GM21360 (cell line): Measurements from ENCODE around the gene CCN5.
"Not testable (repeated sequence)": the region's sequence is repeated elsewhere in the genome, so short reads cannot be mapped to it uniquely, and the experiment has no call there.

ENCODE experiments used
- ATAC-seq: cut with Tn5 transposase; IDR thresholded peaks from one replicate; pipeline ENCODE4 v1.9.1; 2021; ENCODE audit warnings: mild to moderate bottlenecking, moderate library complexity; ENCODE audit not compliant: unreplicated experiment

The CCN5 gene

DNA sequence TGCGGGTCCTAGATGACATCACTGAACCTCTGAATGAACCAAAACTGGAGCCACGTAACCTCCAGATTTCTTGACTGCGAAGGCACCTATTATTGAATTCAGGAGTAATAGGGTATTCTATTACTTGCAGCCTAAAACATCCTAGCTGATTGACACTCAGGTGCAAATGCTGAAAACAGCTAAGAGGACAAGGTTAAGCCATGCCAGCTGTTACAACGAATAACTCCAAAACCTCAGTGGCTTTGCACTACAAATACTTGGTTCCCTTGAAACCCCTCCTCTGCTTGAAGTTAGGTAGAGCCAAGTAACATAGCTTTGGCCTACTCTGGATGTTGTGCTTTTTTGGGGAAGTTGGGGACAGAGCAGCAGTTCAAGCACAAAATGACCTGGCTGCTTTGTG is 21.0 kb upstream of the CCN5 start:
- ATAC-seq = no peak

GRCh38 chr20:44695295-44695673 is 19.9 kb upstream of the CCN5 start:
- ATAC-seq = no peak

- no peak for ATAC-seq
These were observed 19.4 kb upstream of the CCN5 start for GRCh38 chr20:44695674-44696300.

- ATAC-seq = no peak
These were observed 18.9 kb upstream of the CCN5 start for GRCh38 chr20:44696315-44696714.

DNA sequence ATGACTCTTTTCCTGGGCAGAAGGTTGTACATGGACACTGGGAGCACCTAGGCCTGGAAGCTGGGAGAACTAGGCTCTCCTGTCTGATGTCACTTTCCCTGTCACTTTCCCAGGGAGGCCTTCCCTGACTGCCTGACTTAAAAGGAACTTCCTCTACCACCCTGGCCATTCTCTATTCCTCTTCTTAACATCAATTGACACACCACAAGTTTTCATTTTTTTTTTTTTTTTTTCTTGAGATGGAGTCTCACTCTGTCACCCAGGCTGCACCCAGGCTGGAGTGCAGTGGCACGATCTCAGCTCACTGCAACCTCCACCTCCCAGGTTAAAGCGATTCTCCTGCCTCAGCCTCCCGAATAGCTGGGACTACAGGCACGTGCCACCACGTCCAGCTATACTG is 18.1 kb upstream of the CCN5 start:
- ATAC-seq = not testable (repeated sequence)

DNA sequence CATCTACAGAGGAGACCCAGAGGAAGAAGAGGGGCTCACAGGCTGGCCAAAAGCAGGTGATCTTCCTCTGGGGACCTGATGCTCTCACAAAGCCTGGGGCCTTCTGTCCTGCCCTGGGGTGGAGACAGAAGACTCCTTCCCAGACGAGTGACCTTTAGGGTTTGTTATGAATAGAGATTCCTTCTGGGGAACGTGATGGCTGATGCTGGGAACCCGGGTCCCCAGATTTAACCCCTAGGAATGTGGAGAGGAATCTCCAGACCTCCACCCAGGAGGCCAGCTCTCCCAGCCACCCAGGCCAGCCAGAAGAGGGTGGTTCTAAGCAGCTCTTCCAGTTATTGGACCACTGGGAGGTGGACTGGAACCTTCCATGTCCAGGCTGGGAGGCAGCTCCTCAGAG is 16.8 kb upstream of the CCN5 start:
- ATAC-seq = no peak

DNA sequence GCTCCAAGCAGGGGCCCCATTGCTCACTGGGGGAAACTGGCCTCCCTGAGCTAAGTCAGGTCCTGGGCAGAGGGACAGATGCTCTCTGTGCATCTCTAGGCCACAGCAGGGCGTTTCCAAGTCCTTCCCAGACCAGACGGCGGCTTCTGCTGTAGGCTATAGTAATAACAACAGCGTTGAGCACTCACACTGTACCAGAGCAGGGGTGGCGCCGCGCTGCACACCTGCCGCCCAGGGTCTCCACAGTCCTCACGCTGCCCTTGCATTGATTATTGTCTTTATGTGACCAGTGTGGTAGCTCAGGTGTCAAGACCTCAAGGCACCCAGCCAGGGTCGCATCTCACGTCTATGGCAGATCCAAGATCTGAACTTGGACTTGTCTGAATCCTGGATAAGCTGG is 14.9 kb upstream of the CCN5 start:
- ATAC-seq = no peak

- ATAC-seq = no peak
These were observed 13.9 kb upstream of the CCN5 start for GRCh38 chr20:44701118-44701857.

- ATAC-seq = no peak
These were observed 13.3 kb upstream of the CCN5 start for GRCh38 chr20:44701858-44702256.

GRCh38 chr20:44702776-44703175 is 12.4 kb upstream of the CCN5 start:
- ATAC-seq = no peak

DNA sequence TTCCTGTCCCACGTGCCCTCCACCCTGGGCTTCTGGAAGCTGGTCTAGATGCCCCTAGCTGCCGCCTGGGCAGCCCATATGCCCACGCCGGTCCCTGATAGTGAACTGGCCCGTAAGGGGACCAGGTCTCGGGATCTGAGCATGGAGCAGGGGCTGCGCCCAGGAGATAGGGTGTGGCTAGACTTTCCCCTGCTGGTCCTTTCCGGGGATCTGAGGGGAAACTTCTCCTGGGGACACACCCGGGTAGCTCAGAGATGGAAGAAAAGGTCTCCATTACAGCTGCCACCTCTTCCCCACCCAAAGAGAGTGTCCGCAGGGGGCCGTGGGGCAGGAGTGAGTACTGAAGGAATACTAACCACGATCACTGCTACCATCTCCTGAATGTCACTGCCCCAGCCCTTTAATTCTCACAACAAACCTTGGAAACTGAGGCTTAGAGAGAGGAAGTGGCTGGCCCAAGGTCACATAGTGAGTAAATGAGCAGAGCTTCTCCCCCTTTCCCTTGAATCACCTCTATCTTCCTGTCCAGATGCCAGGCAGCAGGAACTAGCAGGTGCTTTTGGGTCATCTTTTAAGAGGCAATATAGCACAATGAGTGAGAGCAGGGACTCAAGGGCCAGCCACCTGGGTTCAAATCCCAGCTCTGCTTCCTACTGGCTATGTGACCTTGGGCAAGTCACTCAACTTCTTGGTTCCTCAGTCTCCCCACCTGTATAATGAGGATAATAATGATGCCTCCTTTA is 11.8 kb upstream of the CCN5 start:
- ATAC-seq = no peak

DNA sequence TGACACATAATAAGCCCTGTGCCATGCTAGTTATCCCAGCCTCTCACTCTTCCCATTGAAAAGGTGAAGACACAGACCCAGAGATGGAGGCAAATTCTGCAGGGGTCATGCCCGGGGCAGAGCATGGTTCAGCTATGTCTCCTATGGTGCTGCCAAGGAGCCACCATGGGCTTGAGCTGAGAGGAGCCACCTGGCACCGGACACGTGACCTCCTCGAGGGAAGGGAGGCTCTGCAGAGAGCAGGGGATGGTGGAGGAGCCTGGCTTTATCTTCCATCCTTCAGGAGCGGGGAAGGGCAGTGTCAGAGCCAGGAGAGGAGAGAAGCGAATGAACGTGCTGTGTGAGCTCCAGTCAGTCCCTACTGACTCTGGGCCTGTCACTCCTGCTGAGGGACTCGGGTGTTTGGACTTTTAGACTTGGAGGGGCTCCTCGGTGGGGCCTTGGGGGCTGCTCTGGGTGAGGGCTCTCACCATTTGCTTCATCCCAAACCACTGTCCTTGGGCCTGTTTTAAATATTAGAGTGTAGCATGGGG is 11.1 kb upstream of the CCN5 start:
- ATAC-seq = no peak

GRCh38 chr20:44704551-44704971 is 10.6 kb upstream of the CCN5 start:
- no peak for ATAC-seq

DNA sequence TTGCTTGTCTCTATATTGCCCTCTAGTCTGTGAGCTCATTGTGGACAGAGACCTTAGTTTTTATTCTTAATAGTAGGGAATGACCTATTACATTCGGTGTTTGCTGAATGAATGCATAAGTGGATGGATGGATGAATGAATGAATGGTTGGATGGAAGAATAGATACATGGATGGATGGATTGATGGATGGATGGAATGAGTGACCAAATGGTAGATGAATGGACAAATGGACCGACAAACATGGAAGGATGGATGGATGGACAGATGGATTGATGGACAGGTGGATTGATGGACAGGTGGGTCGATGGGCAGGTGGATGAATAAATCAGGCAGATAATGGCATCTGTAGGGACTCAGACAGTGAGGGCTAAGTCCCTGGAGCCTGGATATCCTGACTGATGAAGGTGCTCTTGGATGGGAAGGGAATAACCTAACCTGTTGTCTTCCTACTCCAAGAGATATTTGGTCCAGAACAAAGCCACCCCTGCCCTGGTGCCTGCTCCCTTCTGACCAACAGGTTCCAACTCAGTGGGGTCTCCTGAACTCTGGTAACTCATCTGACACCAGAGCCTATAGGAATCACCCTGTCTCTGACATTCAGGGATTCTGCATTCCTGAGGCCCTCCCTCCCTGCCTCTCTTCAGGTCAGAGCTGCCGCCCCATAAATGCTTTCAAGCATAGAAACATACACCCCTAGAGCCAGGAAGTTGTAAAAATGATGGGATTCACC is 9.6 kb upstream of the CCN5 start:
- no peak for ATAC-seq

GRCh38 chr20:44706301-44707017 is 8.7 kb upstream of the CCN5 start:
- ATAC-seq = no peak

- no peak for ATAC-seq
These were observed 8.1 kb upstream of the CCN5 start for GRCh38 chr20:44707018-44707579.

DNA sequence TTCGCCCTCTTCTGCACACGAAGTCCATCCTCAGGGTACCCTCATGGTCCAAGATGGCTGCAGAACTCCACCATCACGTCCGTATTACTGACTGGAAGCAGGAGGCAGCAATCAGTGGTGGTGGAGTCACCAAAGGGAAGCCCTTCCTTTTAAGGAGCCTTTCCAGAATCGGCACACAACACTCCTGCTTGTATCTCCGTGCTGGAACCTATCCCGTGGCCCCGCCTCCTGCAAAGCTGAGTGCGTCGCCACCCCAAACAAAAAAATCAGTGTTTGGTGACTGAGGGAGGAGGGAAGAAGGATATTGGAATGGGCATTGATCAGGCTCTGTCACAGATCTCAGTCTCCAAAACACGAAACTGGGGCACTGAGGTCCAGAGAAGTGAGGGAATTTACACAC is 5.8 kb upstream of the CCN5 start:
- ATAC-seq = no peak

GRCh38 chr20:44709797-44710196 is 5.4 kb upstream of the CCN5 start:
- ATAC-seq = no peak

DNA sequence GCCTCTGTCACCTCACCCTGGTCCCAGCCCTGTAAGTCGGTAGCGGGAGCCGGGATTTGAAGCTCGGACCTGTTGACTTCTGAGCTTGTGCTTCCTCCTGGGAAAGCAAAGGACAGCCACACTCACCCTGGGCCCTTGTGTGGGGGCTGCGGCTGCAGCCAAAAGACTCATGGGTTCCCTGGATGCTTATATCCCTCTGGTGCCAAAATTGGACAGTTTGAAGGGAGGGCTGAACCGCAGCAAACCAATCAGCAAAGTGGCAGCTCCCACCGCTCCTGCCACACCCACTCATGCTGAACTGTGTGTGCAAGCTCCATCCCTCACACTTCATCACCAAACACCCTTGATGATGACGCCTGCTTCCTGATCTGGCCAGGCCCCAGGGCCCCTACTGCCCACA is 3.9 kb upstream of the CCN5 start:
- no peak for ATAC-seq

DNA sequence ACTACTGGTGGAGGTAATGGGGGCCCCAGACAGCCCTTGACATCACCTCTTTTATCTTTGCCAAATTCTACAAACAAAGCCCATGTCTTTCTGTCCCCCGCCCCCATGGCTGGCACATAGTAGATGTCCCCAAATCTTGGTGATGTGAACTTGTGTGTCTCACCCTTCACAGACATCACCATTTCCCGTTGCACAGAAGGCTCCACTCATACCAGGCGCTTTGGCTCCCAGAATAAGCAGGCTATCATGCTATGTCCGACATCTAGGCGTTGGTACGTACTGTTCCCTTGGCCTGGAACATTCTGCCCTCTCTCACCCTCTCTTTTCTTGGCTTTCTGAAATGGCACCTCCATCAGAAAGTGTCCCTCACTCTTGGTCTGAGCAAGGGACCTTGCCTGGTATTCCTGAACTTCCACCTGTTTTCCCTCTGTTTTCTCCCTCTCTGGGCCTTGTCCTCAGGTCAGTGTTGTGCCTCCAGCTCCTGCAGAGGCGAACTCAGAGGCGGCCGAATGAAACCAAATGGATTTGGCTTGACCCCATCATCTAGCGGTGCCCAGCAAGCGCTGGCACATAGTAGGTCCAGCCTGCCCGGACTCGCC is 968 bp upstream of the CCN5 start:
- no peak for ATAC-seq
